SK-N-SH treated with all-trans-retinoic acid at 6 μM for 48 hours (cell line): ENCODE data around the gene PCNX3.

ENCODE experiments used
- ARNTL ChIP-seq: fragments of 450-650 bp; formaldehyde crosslinking; IDR thresholded peaks from 2 replicates; pipeline ENCODE4 v1.5.0; 2020; ENCODE audit warnings: low read depth, mild to moderate bottlenecking, moderate library complexity, borderline replicate concordance
- CREB5 ChIP-seq: fragments of 250-450 bp; sonication (Bioruptor Pico); IDR thresholded peaks from 2 replicates; pipeline ENCODE4 v1.5.1; 2020; ENCODE audit warnings: low read depth, mild to moderate bottlenecking, moderate library complexity
- CSDC2 ChIP-seq: fragments of 250-450 bp; sonication (Bioruptor Pico); IDR thresholded peaks from 2 replicates; pipeline ENCODE4 v1.5.0; 2020; ENCODE audit warnings: mild to moderate bottlenecking, moderate library complexity
- CSRNP3 ChIP-seq: fragments of 250-450 bp; sonication (Bioruptor Pico); IDR thresholded peaks from 2 replicates; pipeline ENCODE4 v1.5.1; 2021; ENCODE audit warnings: mild to moderate bottlenecking, moderate library complexity
- ISL1 ChIP-seq: fragments of 250-450 bp; sonication (Bioruptor Pico); IDR thresholded peaks from 2 replicates; pipeline ENCODE4 v2.1.2; 2022; ENCODE audit warnings: mild to moderate bottlenecking, moderate library complexity
- OSR1 ChIP-seq: fragments of 250-450 bp; sonication (Bioruptor Pico); IDR thresholded peaks from 2 replicates; pipeline ENCODE4 v1.8.0; 2022; ENCODE audit warnings: moderate library complexity, mild to moderate bottlenecking, inconsistent platforms
- PATZ1 ChIP-seq: fragments of 250-450 bp; sonication (Bioruptor Pico); IDR thresholded peaks from 2 replicates; pipeline ENCODE4 v1.8.0; 2020; ENCODE audit warnings: mild to moderate bottlenecking, moderate library complexity, borderline replicate concordance
- RARB ChIP-seq: fragments of 250-450 bp; sonication (Bioruptor Pico); IDR thresholded peaks from 2 replicates; pipeline ENCODE4 v1.8.0; 2021; ENCODE audit warnings: mild to moderate bottlenecking, moderate library complexity
- ZNF70 ChIP-seq: fragments of 450-650 bp; formaldehyde crosslinking; IDR thresholded peaks from 2 replicates; pipeline ENCODE4 v1.5.0; 2020; ENCODE audit warnings: mild to moderate bottlenecking, moderate library complexity

- TF ChIP-seq ZNF70 = no peak
- no peak for TF ChIP-seq ISL1 (CRISPR knock-in tag)
- no peak for TF ChIP-seq PATZ1 (CRISPR knock-in tag)
- TF ChIP-seq RARB = no peak
- TF ChIP-seq OSR1 (CRISPR knock-in tag) = no peak
- no peak for TF ChIP-seq CSDC2 (CRISPR knock-in tag)
- no peak for TF ChIP-seq CREB5 (CRISPR knock-in tag)
- TF ChIP-seq CSRNP3 (CRISPR knock-in tag) = no peak
- TF ChIP-seq ARNTL = no peak
These were observed 18.5 kb downstream of the PCNX3 start for GRCh38 chr11:65634109-65634436.
